Measurements from ENCODE around the gene LRBA. TPM values are rescaled to one million over a fixed set of nuclear protein-coding genes. Genes with fewer than 3 reads are reported as not detected.

The LRBA gene
- total and polyA plus RNA-seq, 2 of the 4 experiments (the other 2 are of a cell fraction): 10.2 to 51.6 TPM

GRCh38 chr4:150746156-150746555, 268.9 kb downstream of the LRBA start:
- H3K23ac ChIP-seq (ENCODE audit: low read depth, low read length): no peak overlapping the region
- no peaks in the 10 kb centered on the region for H3K36me3 ChIP-seq (ENCODE audit: control insufficient read depth, insufficient read depth, low read length)
- no peaks in the 10 kb centered on the region for H3K9me1 ChIP-seq (ENCODE audit: insufficient read depth, low read length)
- H2AK9ac ChIP-seq (replicated peaks; ENCODE audit: low read depth, low read length, poor library complexity): no peak overlapping the region
- no peak overlapping the region for H2BK120ac ChIP-seq (ENCODE audit: low read depth, low read length)
- H2BK20ac ChIP-seq (ENCODE audit: low read depth, low read length): no peak overlapping the region
- no peak overlapping the region for H3K27ac ChIP-seq (ENCODE audit: insufficient read depth, low read length)
- H2BK5ac ChIP-seq (ENCODE audit: low read depth, low read length, poor library complexity, severe bottlenecking): no peak overlapping the region
- no peak overlapping the region for H2BK15ac ChIP-seq (ENCODE audit: low read depth, low read length)
- H3K4ac ChIP-seq (ENCODE audit: low read depth, low read length): no peak overlapping the region
- H3K56ac ChIP-seq (ENCODE audit: extremely low read depth, insufficient read depth, low read length): no peak overlapping the region
- intact Hi-C loops (cut with micrococcal nuclease) (no loop called here), in situ Hi-C loops (cut with MboI; ENCODE audit: low sequenced_read_pairs) (no loop called here), dilution Hi-C loops (cut with HindIII; ENCODE audit: low sequenced_read_pairs, unreplicated experiment) (no loop called here)
- no peaks in the 10 kb centered on the region for H3K4me1 ChIP-seq (ENCODE audit: control insufficient read depth, insufficient read depth, low read length)
- H4K91ac ChIP-seq (ENCODE audit: insufficient read depth, low read depth, low read length): no peak overlapping the region
- no peaks in the 10 kb centered on the region for H3K27me3 ChIP-seq (ENCODE audit: control insufficient read depth, insufficient read depth, low read length)
- no peak overlapping the region for H2AK5ac ChIP-seq (ENCODE audit: low read depth, low read length)
- H4K20me1 ChIP-seq (ENCODE audit: insufficient read depth, low read length): no peaks in the 10 kb centered on the region
- no peak overlapping the region for H2AFZ ChIP-seq (replicated peaks; ENCODE audit: low read length, poor library complexity)
- no peak for TF ChIP-seq MXI1 (IDR thresholded peaks at IDR 0.05; ENCODE audit: borderline replicate concordance, low read depth, low read length)
- TF ChIP-seq SMC3 (IDR thresholded peaks at IDR 0.05; ENCODE audit: low read depth, low read length): no peak
- TF ChIP-seq FOS (IDR thresholded peaks at IDR 0.05; ENCODE audit: low read depth, low read length): peak; percentile 51; the same call in 1 of the 2 replicates
- no peaks in the 10 kb centered on the region for H3K79me1 ChIP-seq (ENCODE audit: low read depth in 1 of 2, low read length in 2 of 2)
- no CpG with 5 or more reads among the region's 4 CpGs for WGBS, 2 experiments (ENCODE audit: extremely low coverage in 2 of 2, insufficient read length in 1 of 2)
- H3K9ac ChIP-seq (ENCODE audit: low read depth, low read length): no peak overlapping the region
- ChIA-PET CTCF (interaction anchor here (0.6 kb wide), 1 partner anchor 237 kb away, joined by 3 read pairs; no protein-coding TSS in a partner anchor), POLR2A (ENCODE audit: unreplicated experiment) (no interaction called here)
- no peak overlapping the region for H3K4me2 ChIP-seq (ENCODE audit: low read depth, low read length)
- H4K5ac ChIP-seq (ENCODE audit: low read depth, low read length): no peak overlapping the region
- ATAC-seq (ENCODE audit: low read depth) (peak; percentile 64), DNase-seq (peak; percentile 65)
- H3K14ac ChIP-seq (replicated peaks; ENCODE audit: low read depth, low read length): no peak overlapping the region
- no peak overlapping the region for H3K18ac ChIP-seq (ENCODE audit: low read depth, low read length)
- H3K4me3 ChIP-seq (ENCODE audit: insufficient read depth, low read depth, low read length): no peak overlapping the region
- H4K8ac ChIP-seq (ENCODE audit: low read depth in 2 of 2, low read length in 2 of 2): no peak overlapping the region
- H3K9me3 ChIP-seq (ENCODE audit: control insufficient read depth, insufficient read depth, low read length): no peaks in the 10 kb centered on the region
- no TSS peak for BruUV-seq (replicated peaks)
